ENCODE measurements around the gene DPP10.
A peak's percentile ranks its signal among the peaks of the same experiment; 100 is the strongest.

Gene DPP10

DNA sequence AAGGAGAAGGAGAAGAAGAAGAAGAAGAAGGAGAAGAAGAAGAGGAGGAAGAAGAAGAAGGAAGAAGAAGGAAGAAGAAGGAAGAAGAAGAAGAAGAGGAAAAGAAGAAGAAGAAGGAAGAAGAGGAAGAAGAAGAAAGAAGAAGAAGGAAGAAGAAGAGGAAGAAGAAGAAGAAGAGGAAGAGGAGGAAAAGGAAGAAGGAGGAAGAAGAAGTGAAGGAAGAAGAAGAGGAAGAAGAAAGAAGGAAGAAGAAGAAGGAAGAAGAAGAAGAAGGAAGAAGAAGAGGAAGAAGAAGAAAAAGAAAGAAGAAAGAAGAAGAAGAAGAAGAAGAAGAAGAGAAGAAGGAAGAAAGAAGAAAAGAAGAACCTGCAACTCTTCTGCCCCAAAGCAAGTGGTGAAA, 942.0 kb downstream of the DPP10 start:
- TF ChIP-seq, protein P1, sequence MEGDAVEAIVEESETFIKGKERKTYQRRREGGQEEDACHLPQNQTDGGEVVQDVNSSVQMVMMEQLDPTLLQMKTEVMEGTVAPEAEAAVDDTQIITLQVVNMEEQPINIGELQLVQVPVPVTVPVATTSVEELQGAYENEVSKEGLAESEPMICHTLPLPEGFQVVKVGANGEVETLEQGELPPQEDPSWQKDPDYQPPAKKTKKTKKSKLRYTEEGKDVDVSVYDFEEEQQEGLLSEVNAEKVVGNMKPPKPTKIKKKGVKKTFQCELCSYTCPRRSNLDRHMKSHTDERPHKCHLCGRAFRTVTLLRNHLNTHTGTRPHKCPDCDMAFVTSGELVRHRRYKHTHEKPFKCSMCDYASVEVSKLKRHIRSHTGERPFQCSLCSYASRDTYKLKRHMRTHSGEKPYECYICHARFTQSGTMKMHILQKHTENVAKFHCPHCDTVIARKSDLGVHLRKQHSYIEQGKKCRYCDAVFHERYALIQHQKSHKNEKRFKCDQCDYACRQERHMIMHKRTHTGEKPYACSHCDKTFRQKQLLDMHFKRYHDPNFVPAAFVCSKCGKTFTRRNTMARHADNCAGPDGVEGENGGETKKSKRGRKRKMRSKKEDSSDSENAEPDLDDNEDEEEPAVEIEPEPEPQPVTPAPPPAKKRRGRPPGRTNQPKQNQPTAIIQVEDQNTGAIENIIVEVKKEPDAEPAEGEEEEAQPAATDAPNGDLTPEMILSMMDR (IDR thresholded peaks at IDR 0.05; ENCODE audit: control insufficient read depth, extremely low read depth, insufficient read depth) = no peak
- H3K4me3 ChIP-seq (ENCODE audit: low read depth, low read length) = no peak overlapping the region
- no peak for DNase-seq (ENCODE audit: low read depth)

DNA sequence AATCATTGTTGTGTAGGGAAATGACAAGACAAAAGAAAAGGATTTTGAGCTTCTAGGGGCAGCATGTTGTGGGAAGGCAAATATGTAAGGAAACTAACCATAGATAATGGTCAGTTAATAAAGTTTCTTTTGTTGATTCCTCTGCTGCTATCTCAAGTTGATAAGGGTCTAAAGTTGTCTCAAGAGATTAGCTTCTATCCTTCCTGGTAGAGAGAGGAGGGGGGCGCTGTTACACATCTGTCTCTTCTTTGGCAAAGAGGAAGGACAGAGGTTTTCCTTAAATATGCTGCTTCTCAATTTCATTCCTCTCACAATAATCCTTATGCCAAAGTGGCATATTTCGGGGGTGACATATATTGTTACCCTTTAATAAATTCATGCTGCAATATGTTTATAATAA, 944.0 kb downstream of the DPP10 start:
- H3K4me3 ChIP-seq (ENCODE audit: low read depth, low read length) = no peak overlapping the region
- no peak for DNase-seq (ENCODE audit: low read depth)
- TF ChIP-seq, protein P1 (IDR thresholded peaks at IDR 0.05; ENCODE audit: control insufficient read depth, extremely low read depth, insufficient read depth) = no peak

DNA sequence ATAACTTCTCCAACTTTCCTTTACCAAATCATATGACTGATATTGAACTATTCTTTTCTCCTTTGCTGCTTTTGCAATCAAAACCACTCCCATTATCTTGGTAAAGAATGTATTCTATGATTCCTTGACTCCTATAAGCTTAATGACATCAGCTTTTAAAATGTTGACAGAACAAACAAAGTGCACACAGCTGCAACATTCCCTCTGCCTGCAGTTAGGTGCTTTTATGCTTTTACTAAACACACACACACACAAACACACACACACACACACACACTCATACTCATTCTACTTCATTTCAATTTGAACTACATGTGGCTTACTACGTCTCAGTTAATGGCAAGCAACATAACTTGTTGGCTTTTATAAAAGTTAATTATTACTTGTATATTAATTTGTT, 946.6 kb downstream of the DPP10 start:
- TF ChIP-seq, protein P1 (IDR thresholded peaks at IDR 0.05; ENCODE audit: control insufficient read depth, extremely low read depth, insufficient read depth) = no peak
- H3K4me3 ChIP-seq (ENCODE audit: low read depth, low read length) = no peak overlapping the region
- peak; percentile 66 for DNase-seq (ENCODE audit: low read depth)

DNA sequence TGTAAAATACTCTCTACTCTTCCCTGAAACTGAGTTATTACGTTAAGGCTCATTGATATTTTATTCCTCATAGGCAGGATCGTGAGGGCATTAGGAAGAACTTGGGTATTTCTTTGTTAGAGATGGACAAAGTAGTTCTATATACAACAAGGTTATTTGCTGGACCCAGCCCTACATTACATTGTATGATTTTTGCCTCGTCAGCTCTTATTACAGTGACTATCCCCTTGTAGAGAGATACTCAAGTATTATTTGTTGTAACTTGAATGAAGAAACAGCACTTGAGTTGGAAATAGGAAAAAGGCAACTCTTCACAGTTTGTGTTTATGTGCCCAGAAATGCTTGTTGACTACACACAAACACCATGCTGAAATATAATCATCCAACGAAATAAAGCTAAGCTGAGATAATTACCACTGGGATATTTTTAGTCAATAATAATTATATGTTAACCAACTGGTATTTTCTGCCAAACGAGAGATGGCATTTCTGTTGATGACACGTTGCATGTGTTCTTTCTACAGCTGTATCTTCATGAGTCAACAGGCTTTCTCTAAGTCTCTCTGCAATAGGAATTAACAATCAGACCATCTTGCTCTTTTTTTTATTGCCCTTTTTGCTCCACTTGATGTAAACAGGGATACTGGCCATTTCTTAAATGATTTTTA, 947.6 kb downstream of the DPP10 start:
- TF ChIP-seq, protein P1 (IDR thresholded peaks at IDR 0.05; ENCODE audit: control insufficient read depth, extremely low read depth, insufficient read depth) = no peak
- no peak for DNase-seq (ENCODE audit: low read depth)
- no peak overlapping the region for H3K4me3 ChIP-seq (ENCODE audit: low read depth, low read length)

DNA sequence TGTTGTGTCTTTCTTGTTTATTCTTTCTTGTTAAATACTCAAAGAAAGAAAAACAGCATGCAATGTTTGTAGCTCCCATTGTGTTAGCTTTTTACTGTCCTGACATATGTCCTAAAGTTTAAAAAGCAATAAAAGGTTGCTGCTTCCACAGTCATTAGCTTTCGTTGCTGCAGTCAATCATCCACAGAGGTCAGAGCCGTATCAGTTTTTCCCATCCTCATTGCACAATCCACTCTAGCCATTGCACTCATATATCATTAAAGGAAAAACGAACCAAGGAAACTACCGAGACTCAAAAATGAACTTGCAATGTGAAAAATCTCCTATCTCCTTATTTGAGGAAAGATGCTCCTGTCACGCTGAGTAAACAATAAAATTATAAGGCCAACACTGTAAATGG, 954.1 kb downstream of the DPP10 start:
- H3K4me3 ChIP-seq (ENCODE audit: low read depth, low read length) = no peak overlapping the region
- DNase-seq (ENCODE audit: low read depth) = no peak
- TF ChIP-seq, protein P1 (IDR thresholded peaks at IDR 0.05; ENCODE audit: control insufficient read depth, extremely low read depth, insufficient read depth) = no peak

DNA sequence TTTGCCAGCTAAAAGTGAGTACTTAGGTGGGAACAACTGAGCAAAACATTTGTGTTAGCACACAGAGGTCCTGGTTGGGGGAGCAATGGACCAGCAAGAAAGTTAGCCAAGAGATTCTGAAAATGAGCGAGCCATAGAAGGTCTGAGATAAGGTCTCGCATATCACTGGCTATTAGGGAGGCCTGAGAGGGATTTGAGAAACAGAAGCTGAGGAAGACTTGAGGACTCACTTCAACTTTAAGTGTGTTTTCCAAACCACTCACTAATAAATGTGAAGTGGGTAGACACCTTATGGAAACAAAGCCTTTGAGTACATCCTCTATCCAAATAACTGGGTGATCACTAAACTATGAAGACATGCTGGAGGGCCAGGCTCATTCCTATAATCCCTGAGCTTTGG, 958.5 kb downstream of the DPP10 start:
- DNase-seq (ENCODE audit: low read depth) = no peak
- no peak overlapping the region for H3K4me3 ChIP-seq (ENCODE audit: low read depth, low read length)
- TF ChIP-seq, protein P1 (IDR thresholded peaks at IDR 0.05; ENCODE audit: control insufficient read depth, extremely low read depth, insufficient read depth) = no peak

DNA sequence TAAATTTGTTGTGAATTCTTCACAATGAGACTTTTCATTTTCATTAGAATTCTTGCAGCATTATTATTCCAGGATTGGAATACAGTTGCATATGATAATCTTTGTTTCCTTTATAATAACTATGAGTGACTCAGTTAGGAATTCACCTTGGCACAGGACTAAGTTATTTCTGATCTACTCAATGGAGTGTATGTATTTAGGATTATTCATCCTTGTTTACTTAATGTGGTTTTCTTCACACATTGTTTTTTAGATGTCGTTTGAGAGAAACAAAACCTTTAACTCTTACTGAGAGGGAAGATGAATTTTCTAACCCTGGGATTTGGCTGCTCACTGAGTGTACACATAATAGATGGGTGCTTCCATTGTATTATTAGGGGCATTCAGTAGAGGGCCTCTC, 970.1 kb downstream of the DPP10 start:
- H3K4me3 ChIP-seq (ENCODE audit: low read depth, low read length) = no peak overlapping the region
- no peak for DNase-seq (ENCODE audit: low read depth)
- TF ChIP-seq, protein P1 (IDR thresholded peaks at IDR 0.05; ENCODE audit: control insufficient read depth, extremely low read depth, insufficient read depth) = no peak
